ENCODE measurements around the gene STAC3. TPM values are rescaled to one million over a fixed set of nuclear protein-coding genes. Genes with fewer than 3 reads are reported as not detected.

The STAC3 gene
- total and polyA plus RNA-seq, 9 of the 15 experiments (the other 6 are each of a cell fraction or from before 2014, with no cell fraction given) = 0.45 to 6.4 (median 3.3) TPM

- no peak for FAIRE-seq
Observed at GRCh38 chr12:57299514-57300016, 48.6 kb upstream of the STAC3 start.

More at GRCh38 chr12:57299514-57300016, 48.6 kb upstream of the STAC3 start:
- no peaks in the 10 kb centered on the region for H3K79me2 ChIP-seq (ENCODE audit: control insufficient read depth, insufficient read depth, low read length)
- no peaks in the 10 kb centered on the region for H3K4me1 ChIP-seq (replicated peaks in 1 of 2; ENCODE audit: control insufficient read depth in 2 of 2, insufficient read depth in 2 of 2, low read length in 2 of 2)
- no peaks in the 10 kb centered on the region for H3K27me3 ChIP-seq (ENCODE audit: control insufficient read depth in 2 of 2, insufficient read depth in 2 of 2, low read length in 2 of 2)
- H3K4me2 ChIP-seq (ENCODE audit: insufficient read depth, low read length) = no peak overlapping the region
- no peak overlapping the region for H3K4me3 ChIP-seq
- H3K27ac ChIP-seq (ENCODE audit: extremely low read depth, low read depth, low read length) = no peak overlapping the region
- ChIA-PET CTCF (ENCODE audit: low intra/inter-chr PET ratio) (no interaction called here), POLR2A (interaction anchor here (0.6 to 0.8 kb wide), 2 partner anchors 9 to 203 kb away, joined by 4 to 5 read pairs; no protein-coding TSS in a partner anchor)
- intact Hi-C loops (cut with micrococcal nuclease) (no loop called here), in situ Hi-C loops (cut with MboI) (no loop called here)
- H4K20me1 ChIP-seq (replicated peaks; ENCODE audit: control insufficient read depth, insufficient read depth, low read length) = no peaks in the 10 kb centered on the region
- H3K9ac ChIP-seq (ENCODE audit: insufficient read depth in 1 of 2, low read depth in 2 of 2, low read length in 2 of 2) = no peak overlapping the region
- H3K9me3 ChIP-seq (replicated peaks; ENCODE audit: control insufficient read depth, insufficient read depth, low read depth, low read length) = no peaks in the 10 kb centered on the region
- TF ChIP-seq CEBPG (CRISPR knock-in tag; IDR thresholded peaks at IDR 0.05) (no peak), CEBPG (tag; conservative IDR thresholded peaks at IDR 0.05 in 1 of 2, IDR thresholded peaks at IDR 0.05 in 1 of 2) (no peak), HES1 (IDR thresholded peaks at IDR 0.05; ENCODE audit: low read depth) (no peak), ATF3 (IDR thresholded peaks at IDR 0.05) (no peak), ATF3 (CRISPR knock-in tag; conservative IDR thresholded peaks at IDR 0.05) (no peak), NFIX (CRISPR knock-in tag; IDR thresholded peaks at IDR 0.05; ENCODE audit: low read depth) (no peak), ZBTB33 (CRISPR knock-in tag; IDR thresholded peaks at IDR 0.05) (no peak), GABPB1 (CRISPR knock-in tag; IDR thresholded peaks at IDR 0.05) (no peak), TEAD2 (tag; IDR thresholded peaks at IDR 0.05) (no peak), RHOXF2B (CRISPR knock-in tag; conservative IDR thresholded peaks at IDR 0.05) (no peak), SUPT5H (IDR thresholded peaks at IDR 0.05) (no peak), NR2C2 (CRISPR knock-in tag; IDR thresholded peaks at IDR 0.05) (no peak), NR2C2 (tag; IDR thresholded peaks at IDR 0.05) (no peak), ZNF354B (CRISPR knock-in tag; IDR thresholded peaks at IDR 0.05) (no peak), ZNF445 (CRISPR knock-in tag; IDR thresholded peaks at IDR 0.05; ENCODE audit: low read depth) (no peak), CTCFL (IDR thresholded peaks at IDR 0.05; ENCODE audit: borderline replicate concordance, insufficient read depth, low read depth, low read length, poor library complexity, severe bottlenecking) (no peak), EP400 (IDR thresholded peaks at IDR 0.05) (no peak), MTA1 (IDR thresholded peaks at IDR 0.05; ENCODE audit: borderline replicate concordance) (no peak), SREBF2 (CRISPR knock-in tag; IDR thresholded peaks at IDR 0.05) (no peak), CEBPB (tag; IDR thresholded peaks at IDR 0.05) (no peak)
- DNase-seq (ENCODE audit: extremely low read depth in 1 of 4, low spot score in 3 of 4) (no peak), ATAC-seq (no peak)
- H2AFZ ChIP-seq (ENCODE audit: low read depth, low read length) = no peak overlapping the region
- peaks cover 18% of the 10 kb centered on the region; the same call in 1 of the 3 replicates for H3K36me3 ChIP-seq (ENCODE audit: control insufficient read depth, insufficient read depth, low read length)
- no TSS peak for BruUV-seq (replicated peaks)
- no peaks in the 10 kb centered on the region for H3K9me1 ChIP-seq (ENCODE audit: control insufficient read depth, insufficient read depth, low read length)
- 71% methylated on average over 1 of the region's 1 CpG for WGBS (ENCODE audit: insufficient coverage, low coverage, missing lambda C conversion rate)
